H9 (cell line): Measurements from ENCODE around the gene DLX5. TPM values are rescaled to one million over a fixed set of nuclear protein-coding genes. Genes with fewer than 3 reads are reported as not detected.
"Not testable (repeated sequence)": the region's sequence is repeated elsewhere in the genome, so short reads cannot be mapped to it uniquely, and the experiment has no call there.

ENCODE experiments used
- DNase-seq: peaks from one replicate; pipeline ENCODE4 v3.0.0-alpha.2; 2017
- H2AFZ ChIP-seq: one replicate; pipeline ENCODE4 v1.6.1; 2013; ENCODE audit warnings: mild to moderate bottlenecking, low read length, control low read depth, moderate library complexity
- H2AK5ac ChIP-seq: 2 replicates; pipeline ENCODE4 v1.6.1; 2013; ENCODE audit warnings: low read length, control low read depth, mixed read lengths; ENCODE audit not compliant: insufficient read length
- H2BK120ac ChIP-seq: one replicate; pipeline ENCODE4 v1.6.1; 2013; ENCODE audit warnings: low read depth, mild to moderate bottlenecking, low read length, control low read depth, inconsistent platforms; ENCODE audit not compliant: poor library complexity, severe bottlenecking
- H2BK12ac ChIP-seq: 2 replicates; pipeline ENCODE4 v1.6.1; 2013; ENCODE audit warnings: low read length, control low read depth, mixed read lengths, low read depth; ENCODE audit not compliant: insufficient read length
- H2BK15ac ChIP-seq: 2 replicates; pipeline ENCODE4 v1.6.1; 2013; ENCODE audit warnings: low read depth, low read length, control low read depth
- H2BK20ac ChIP-seq: one replicate; pipeline ENCODE4 v1.6.1; 2013; ENCODE audit warnings: low read depth, mild to moderate bottlenecking, low read length, control low read depth, inconsistent platforms; ENCODE audit not compliant: poor library complexity, severe bottlenecking
- H2BK5ac ChIP-seq: 2 replicates; pipeline ENCODE4 v1.6.1; 2013; ENCODE audit warnings: low read length, control low read depth, mixed read lengths; ENCODE audit not compliant: insufficient read length
- H3K14ac ChIP-seq: 2 replicates; pipeline ENCODE4 v1.6.1; 2013; ENCODE audit warnings: low read length, control low read depth; ENCODE audit not compliant: insufficient read depth
- H3K18ac ChIP-seq: 2 replicates; pipeline ENCODE4 v1.6.1; 2013; ENCODE audit warnings: low read depth, mild to moderate bottlenecking, mixed read lengths, low read length, control low read depth; ENCODE audit not compliant: insufficient read length
- H3K23ac ChIP-seq: 2 replicates; pipeline ENCODE4 v1.6.1; 2013; ENCODE audit warnings: low read length, control low read depth, mixed read lengths, low read depth; ENCODE audit not compliant: insufficient read length
- H3K23me2 ChIP-seq: 2 replicates; pipeline ENCODE4 v1.6.1; 2013; ENCODE audit warnings: low read depth, mild to moderate bottlenecking, mixed read lengths, low read length, control low read depth; ENCODE audit not compliant: insufficient read length, poor library complexity, severe bottlenecking
- H3K27ac ChIP-seq: 2 replicates; pipeline ENCODE4 v1.5.1; 2013; ENCODE audit warnings: low read length, control low read depth, mixed read lengths, low read depth; ENCODE audit not compliant: insufficient read length
- H3K27me3 ChIP-seq: 2 replicates; pipeline ENCODE4 v1.6.1; 2013; ENCODE audit warnings: low read length, control low read depth, inconsistent platforms; ENCODE audit not compliant: insufficient read depth
- H3K4ac ChIP-seq: 2 replicates; pipeline ENCODE4 v1.6.1; 2013; ENCODE audit warnings: low read depth, mild to moderate bottlenecking, control low read depth, inconsistent platforms, low read length, moderate library complexity
- H3K4me1 ChIP-seq: 2 replicates; pipeline ENCODE4 v1.6.1; 2013; ENCODE audit warnings: low read length, control low read depth, inconsistent platforms; ENCODE audit not compliant: insufficient read depth
- H3K4me2 ChIP-seq: 2 replicates; pipeline ENCODE4 v1.6.1; 2013; ENCODE audit warnings: low read length, control low read depth, mixed read lengths; ENCODE audit not compliant: insufficient read length, insufficient read depth
- H3K56ac ChIP-seq: 2 replicates; pipeline ENCODE4 v1.6.1; 2013; ENCODE audit warnings: low read depth, mild to moderate bottlenecking, mixed read lengths, low read length, control low read depth; ENCODE audit not compliant: insufficient read length
- H3K79me1 ChIP-seq: 2 replicates; pipeline ENCODE4 v1.6.1; 2013; ENCODE audit warnings: low read depth, mild to moderate bottlenecking, moderate library complexity, low read length, control low read depth, inconsistent platforms; ENCODE audit not compliant: insufficient read depth, poor library complexity, severe bottlenecking
- H3K79me2 ChIP-seq: 2 replicates; pipeline ENCODE4 v1.6.1; 2013; ENCODE audit warnings: low read length, control low read depth, inconsistent platforms; ENCODE audit not compliant: insufficient read depth
- H3K9ac ChIP-seq: 2 replicates; pipeline ENCODE4 v1.6.1; 2013; ENCODE audit warnings: low read length, control low read depth, mixed read lengths; ENCODE audit not compliant: insufficient read length; ENCODE audit errors: extremely low read depth
- H3K9me3 ChIP-seq: one replicate; pipeline ENCODE4 v1.6.1; 2013; ENCODE audit warnings: low read depth, low read length, inconsistent platforms; ENCODE audit not compliant: control insufficient read depth
- H3T11ph ChIP-seq: one replicate; pipeline ENCODE4 v1.6.1; 2013; ENCODE audit warnings: mild to moderate bottlenecking, low read length, control low read depth, inconsistent platforms
- H4K20me1 ChIP-seq: one replicate; pipeline ENCODE4 v1.6.1; 2013; ENCODE audit not compliant: control insufficient read depth, insufficient read length, insufficient read depth
- H4K5ac ChIP-seq: 2 replicates; pipeline ENCODE4 v1.6.1; 2013; ENCODE audit warnings: low read depth, mild to moderate bottlenecking, mixed read lengths, low read length, control low read depth; ENCODE audit not compliant: insufficient read length
- H4K8ac ChIP-seq: replicated peaks from 2 replicates; pipeline ENCODE4 v1.6.1; 2013; ENCODE audit warnings: low read length, control low read depth, mixed read lengths, low read depth; ENCODE audit not compliant: insufficient read length
- H4K91ac ChIP-seq: 2 replicates; pipeline ENCODE4 v1.6.1; 2013; ENCODE audit warnings: low read depth, mild to moderate bottlenecking, moderate library complexity, mixed read lengths, low read length, control low read depth; ENCODE audit not compliant: insufficient read length
- H3K27ac Mint-ChIP-seq, 3 experiments: 2 replicates in 2 of 3; 3 replicates in 1 of 3; pipeline ENCODE4 v1.8.0; 2020 to 2021; ENCODE audit warnings: mixed read lengths in 3 of 3, mild to moderate bottlenecking in 1 of 3, moderate library complexity in 1 of 3
- H3K27me3 Mint-ChIP-seq: 2 replicates; pipeline ENCODE4 v1.8.0; 2021; ENCODE audit warnings: low read depth, mild to moderate bottlenecking, moderate library complexity, mixed read lengths
- H3K36me3 Mint-ChIP-seq, 3 experiments: 2 replicates in 2 of 3; 3 replicates in 1 of 3; pipeline ENCODE4 v1.8.0; 2020 to 2021; ENCODE audit warnings: low read depth in 3 of 3, mixed read lengths in 3 of 3; ENCODE audit not compliant: insufficient read depth in 1 of 3
- H3K4me1 Mint-ChIP-seq, 2 experiments: 2 replicates each; pipeline ENCODE4 v1.8.0; 2020; ENCODE audit warnings: mixed read lengths in 2 of 2
- H3K4me3 Mint-ChIP-seq, 2 experiments: 2 replicates in 1 of 2; 3 replicates in 1 of 2; pipeline ENCODE4 v1.8.0; 2020 to 2021; ENCODE audit warnings: mild to moderate bottlenecking in 2 of 2, mixed read lengths in 2 of 2, moderate library complexity in 1 of 2
- H3K9me3 Mint-ChIP-seq, 2 experiments: 2 replicates in 1 of 2; 3 replicates in 1 of 2; pipeline ENCODE4 v1.8.0; 2020; ENCODE audit warnings: mild to moderate bottlenecking in 2 of 2, mixed read lengths in 2 of 2, moderate library complexity in 1 of 2
- WGBS: extraction: QIAGEN DNeasy Blood & Tissue Kit; methylation state at CpG from one replicate; pipeline ENCODE4 v1.1.7; 2013; ENCODE audit warnings: missing lambda C conversion rate, low lambda C conversion rate, mixed read lengths; ENCODE audit not compliant: insufficient read length; ENCODE audit errors: extremely low coverage; 5-methylcytosine and 5-hydroxymethylcytosine counted together
- long read RNA-seq: library from polyadenylated mRNA; unstranded; transcript quantifications from one replicate; pipeline ENCODE4 v2.0.0, GENCODE V29; 2020
- total RNA-seq: library from RNA; stranded (reverse); gene quantifications from 2 replicates; pipeline ENCODE4 v1.2.1, GENCODE V29; 2021
- TF ChIP-seq, protein P1 (sequence below): fragments of 200-600 bp; sonication (generic); conservative IDR thresholded peaks from 3 replicates; pipeline ENCODE4 v1.8.0; 2021; ENCODE audit warnings: antibody characterized with exemption, mild to moderate bottlenecking

Gene DLX5
- total RNA-seq = 0.22 TPM in 1 of 2 replicates, not detected in the other
- long read RNA-seq = 0 reads

DNA sequence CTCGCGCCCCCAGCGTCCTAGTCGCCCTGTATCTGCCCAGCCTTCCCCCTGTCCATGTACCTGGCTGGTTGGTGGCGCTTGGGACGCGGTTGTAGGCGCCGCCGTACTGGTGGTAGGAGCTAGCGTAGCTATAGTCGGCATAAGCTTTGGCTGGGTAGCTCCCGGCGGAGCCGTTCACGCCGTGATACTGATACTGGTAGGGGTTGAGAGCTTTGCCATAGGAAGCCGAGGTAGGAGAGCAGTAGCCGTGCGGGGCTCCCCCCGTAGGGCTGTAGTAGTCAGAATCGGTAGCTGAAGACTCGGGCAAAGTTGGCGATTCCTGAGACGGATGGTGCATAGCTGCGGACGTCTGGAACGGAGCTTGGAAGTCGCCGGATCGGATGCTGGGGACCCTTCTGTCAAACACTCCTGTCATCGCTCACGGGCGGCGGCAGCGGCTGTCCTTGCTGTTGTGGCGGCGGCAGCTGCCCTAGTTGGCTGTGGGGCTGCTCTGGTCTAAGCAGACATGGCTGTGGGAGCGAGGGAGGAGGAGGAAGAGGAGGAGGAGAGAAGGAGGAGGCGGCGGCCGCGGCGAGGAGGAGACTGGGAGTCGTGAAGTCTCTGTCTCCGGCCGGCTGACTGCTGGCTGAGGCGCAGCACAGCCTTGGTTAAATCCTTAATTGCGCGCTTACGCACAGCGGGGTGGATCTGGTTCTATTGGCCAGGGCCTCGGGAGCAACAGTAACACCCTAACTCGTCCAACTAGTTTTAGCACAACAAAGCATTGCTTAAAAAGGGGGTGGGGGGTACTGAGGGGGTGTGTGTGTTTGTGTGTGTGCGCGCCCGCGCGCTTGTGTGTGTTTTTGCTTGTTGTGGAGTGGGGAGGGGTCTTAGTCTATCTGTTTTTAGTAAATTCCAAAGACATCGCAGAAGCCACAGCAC is at the start of gene DLX5:
Gene DLX5, minus strand, starts transcription at position 623 of the 921 bp plus-strand sequence. Its CDS starts 208 bp downstream, at position 415.
- Mint-ChIP-seq H3K9me3 (peaks cover 5 to 13% of the 10 kb centered on the region in 2 experiments; a peak in 4 of 5 replicates), H3K4me1 (peaks cover 62 to 67% of the 10 kb centered on the region in 2 experiments), H3K27ac (no peak within 1 kb of the TSS; a peak in 1 of 7 replicates), H3K27me3 (peaks cover 98% of the 10 kb centered on the region), H3K4me3 (peak within 1 kb of the TSS; percentile 58 to 79), H3K36me3 (no peaks in the 10 kb centered on the region; a peak in 1 of 7 replicates)
- WGBS = no CpG with 5 or more reads among the region's 60 CpGs
- H3K9me3 ChIP-seq = no peaks in the 10 kb centered on the region
- no peaks in the 10 kb centered on the region for H3K79me1 ChIP-seq
- peak within 1 kb of the TSS; percentile 60 for H3K4me2 ChIP-seq
- no peak within 1 kb of the TSS for H4K8ac ChIP-seq
- no peak within 1 kb of the TSS for H3K56ac ChIP-seq
- DNase-seq = peak; percentile 91
- no peak within 1 kb of the TSS for H2BK20ac ChIP-seq
- no peak within 1 kb of the TSS for H3K18ac ChIP-seq
- no peaks in the 10 kb centered on the region for H4K20me1 ChIP-seq
- H3K4me1 ChIP-seq = 0 out of 2 replicates have a peak, but pooled peaks cover 2% of the 10 kb centered on the region
- no peak within 1 kb of the TSS for H4K5ac ChIP-seq
- no peak within 1 kb of the TSS for H3T11ph ChIP-seq
- no peak within 1 kb of the TSS for H2BK120ac ChIP-seq
- no peak within 1 kb of the TSS for H3K14ac ChIP-seq
- no peak within 1 kb of the TSS for H4K91ac ChIP-seq
- no peak within 1 kb of the TSS for H3K9ac ChIP-seq
- H2BK5ac ChIP-seq = no peak within 1 kb of the TSS
- no peaks in the 10 kb centered on the region for H3K79me2 ChIP-seq
- TF ChIP-seq, protein P1, sequence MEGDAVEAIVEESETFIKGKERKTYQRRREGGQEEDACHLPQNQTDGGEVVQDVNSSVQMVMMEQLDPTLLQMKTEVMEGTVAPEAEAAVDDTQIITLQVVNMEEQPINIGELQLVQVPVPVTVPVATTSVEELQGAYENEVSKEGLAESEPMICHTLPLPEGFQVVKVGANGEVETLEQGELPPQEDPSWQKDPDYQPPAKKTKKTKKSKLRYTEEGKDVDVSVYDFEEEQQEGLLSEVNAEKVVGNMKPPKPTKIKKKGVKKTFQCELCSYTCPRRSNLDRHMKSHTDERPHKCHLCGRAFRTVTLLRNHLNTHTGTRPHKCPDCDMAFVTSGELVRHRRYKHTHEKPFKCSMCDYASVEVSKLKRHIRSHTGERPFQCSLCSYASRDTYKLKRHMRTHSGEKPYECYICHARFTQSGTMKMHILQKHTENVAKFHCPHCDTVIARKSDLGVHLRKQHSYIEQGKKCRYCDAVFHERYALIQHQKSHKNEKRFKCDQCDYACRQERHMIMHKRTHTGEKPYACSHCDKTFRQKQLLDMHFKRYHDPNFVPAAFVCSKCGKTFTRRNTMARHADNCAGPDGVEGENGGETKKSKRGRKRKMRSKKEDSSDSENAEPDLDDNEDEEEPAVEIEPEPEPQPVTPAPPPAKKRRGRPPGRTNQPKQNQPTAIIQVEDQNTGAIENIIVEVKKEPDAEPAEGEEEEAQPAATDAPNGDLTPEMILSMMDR = no peak
- no peak within 1 kb of the TSS for H2BK15ac ChIP-seq
- H3K27ac ChIP-seq = no peak within 1 kb of the TSS
- peaks cover 81% of the 10 kb centered on the region for H3K27me3 ChIP-seq
- no peak within 1 kb of the TSS for H3K23ac ChIP-seq
- H2AK5ac ChIP-seq = no peak within 1 kb of the TSS
- no peak within 1 kb of the TSS for H3K4ac ChIP-seq
- H2BK12ac ChIP-seq = no peak within 1 kb of the TSS
- H2AFZ ChIP-seq = no peak within 1 kb of the TSS
- H3K23me2 ChIP-seq = peaks cover 13% of the 10 kb centered on the region

DNA sequence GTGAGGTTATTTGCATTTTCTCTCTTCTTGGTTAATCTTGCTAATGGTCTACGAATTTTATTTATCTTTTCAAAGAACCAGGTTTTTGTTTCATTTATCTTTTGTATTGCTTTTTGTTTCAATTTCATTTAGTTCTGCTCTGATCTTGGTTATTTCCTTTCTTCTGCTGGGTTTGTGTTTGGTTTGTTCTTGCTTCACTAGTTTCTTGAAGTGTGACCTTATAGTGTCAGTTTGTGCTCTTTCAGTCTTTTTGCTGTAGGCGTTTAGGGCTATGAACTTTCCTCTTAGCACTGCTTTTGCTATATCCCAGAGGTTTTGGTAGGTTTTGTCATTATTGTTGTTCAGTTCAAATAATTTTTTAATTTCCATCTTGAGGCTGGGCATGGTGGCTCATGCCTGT is 47.4 kb upstream of the DLX5 start:
- not testable (repeated sequence) for H3K27me3 ChIP-seq, H2BK15ac ChIP-seq, H3K27ac ChIP-seq, H4K5ac ChIP-seq, H3K9me3 ChIP-seq, H3K4me3 Mint-ChIP-seq, H4K91ac ChIP-seq, H3T11ph ChIP-seq, H3K79me1 ChIP-seq, H2BK12ac ChIP-seq, H3K23me2 ChIP-seq, H2BK120ac ChIP-seq, H2BK5ac ChIP-seq, H3K27me3 Mint-ChIP-seq, H3K4me1 ChIP-seq, H2BK20ac ChIP-seq, H2AK5ac ChIP-seq, H4K20me1 ChIP-seq, H4K8ac ChIP-seq, DNase-seq, H3K27ac Mint-ChIP-seq, H3K4ac ChIP-seq, H3K14ac ChIP-seq, H3K79me2 ChIP-seq, H3K4me2 ChIP-seq, H3K23ac ChIP-seq, H2AFZ ChIP-seq, H3K18ac ChIP-seq, H3K9ac ChIP-seq, H3K56ac ChIP-seq
- H3K4me1 Mint-ChIP-seq = peaks cover 9 to 20% of the 10 kb centered on the region in 2 experiments; a peak in 3 of 4 replicates
- H3K36me3 Mint-ChIP-seq = peaks cover 8 to 50% (median 14%) of the 10 kb centered on the region in 3 experiments
- H3K9me3 Mint-ChIP-seq = peaks cover 25 to 34% of the 10 kb centered on the region in 2 experiments
- no CpG with 5 or more reads among the region's 2 CpGs for WGBS
